Right renal pelvis (tissue), 4 donors: ENCODE measurements around the gene CAPN12. TPM values are rescaled to one million over a fixed set of nuclear protein-coding genes. Genes with fewer than 3 reads are reported as not detected.
"Not testable (repeated sequence)": the region's sequence is repeated elsewhere in the genome, so short reads cannot be mapped to it uniquely, and the experiment has no call there.

Source experiments
- DNase-seq, 4 donors: peaks; one replicate each; pipeline ENCODE4 v3.0.0-alpha.2; 2013; ENCODE audit warnings: low read depth in 4 of 4, low spot score in 3 of 4, missing footprints in 1 of 4
- polyA plus RNA-seq, 4 donors: library from polyadenylated mRNA; unstranded; fragments of 120-200 nt; gene quantifications; one replicate each; pipeline ENCODE4 v1.2.1, GENCODE V29; 2013; ENCODE audit not compliant: insufficient read length in 4 of 4

The CAPN12 gene
- polyA plus RNA-seq, 4 donors: 3.3 to 7.6 (median 6.2) TPM

GRCh38 chr19:38770949-38771275 lies 26.6 kb upstream of the CAPN12 start:
- not testable (repeated sequence) for DNase-seq

GRCh38 chr19:38770228-38770948 lies 26.1 kb upstream of the CAPN12 start:
- not testable (repeated sequence) for DNase-seq

- peak; percentile 54 to 71 (median 62) for DNase-seq
These were observed 25.4 kb upstream of the CAPN12 start for GRCh38 chr19:38769635-38770211.

DNA sequence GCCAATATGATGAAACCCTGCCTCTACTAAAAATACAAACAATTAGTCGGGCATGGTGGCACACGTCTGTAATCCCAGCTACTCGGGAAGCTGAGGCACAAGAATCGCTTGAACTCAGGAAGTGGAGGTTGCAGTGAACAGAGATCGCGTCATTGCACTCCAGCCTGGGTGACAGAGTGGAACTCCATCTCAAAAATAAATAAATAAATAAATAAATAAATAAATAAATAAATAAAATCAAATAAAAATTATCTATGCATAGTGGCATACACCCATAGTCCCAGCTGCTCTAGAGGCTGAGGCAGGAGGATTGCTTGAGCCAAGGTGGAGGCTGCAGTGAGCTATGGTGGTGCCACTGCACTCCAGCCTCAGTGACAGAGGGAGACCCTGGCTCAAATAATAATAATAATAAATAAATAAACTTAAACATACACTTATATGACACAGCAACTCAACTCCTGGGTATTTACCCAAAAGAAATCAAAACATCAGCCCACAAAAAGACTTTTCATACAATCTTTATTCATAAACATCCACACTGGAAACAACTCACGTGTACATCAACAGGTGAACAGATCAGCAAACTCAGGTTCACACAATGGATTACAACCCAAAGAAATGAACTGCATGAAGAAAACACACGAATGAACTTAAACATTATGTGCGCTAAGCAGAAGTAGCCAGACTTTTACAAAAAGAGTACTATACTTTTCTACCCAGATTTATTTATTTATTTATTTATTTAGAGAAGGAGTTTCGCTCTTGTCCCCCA lies 22.2 kb upstream of the CAPN12 start:
- DNase-seq: no peak

GRCh38 chr19:38765214-38765613 lies 20.9 kb upstream of the CAPN12 start:
- DNase-seq: no peak

DNA sequence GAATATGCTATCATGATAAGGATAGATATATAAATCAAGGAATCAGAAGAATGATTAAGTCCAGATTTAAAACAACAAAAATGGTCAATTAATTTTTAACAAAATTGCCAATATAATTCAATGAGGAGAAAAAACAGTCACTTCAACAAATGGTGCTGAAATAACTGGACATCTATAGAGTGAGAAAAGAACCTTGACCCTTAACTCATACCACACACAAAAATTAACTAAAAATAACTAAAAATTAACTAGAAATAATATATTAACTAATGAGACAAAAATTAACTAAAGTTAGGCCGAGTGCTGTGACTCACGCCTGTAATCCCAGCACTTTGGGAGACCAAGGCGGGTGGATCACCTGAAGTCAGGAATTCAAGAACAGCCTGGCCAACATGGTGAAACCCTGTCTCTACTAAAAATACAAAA lies 19.5 kb upstream of the CAPN12 start:
- no peak for DNase-seq

DNA sequence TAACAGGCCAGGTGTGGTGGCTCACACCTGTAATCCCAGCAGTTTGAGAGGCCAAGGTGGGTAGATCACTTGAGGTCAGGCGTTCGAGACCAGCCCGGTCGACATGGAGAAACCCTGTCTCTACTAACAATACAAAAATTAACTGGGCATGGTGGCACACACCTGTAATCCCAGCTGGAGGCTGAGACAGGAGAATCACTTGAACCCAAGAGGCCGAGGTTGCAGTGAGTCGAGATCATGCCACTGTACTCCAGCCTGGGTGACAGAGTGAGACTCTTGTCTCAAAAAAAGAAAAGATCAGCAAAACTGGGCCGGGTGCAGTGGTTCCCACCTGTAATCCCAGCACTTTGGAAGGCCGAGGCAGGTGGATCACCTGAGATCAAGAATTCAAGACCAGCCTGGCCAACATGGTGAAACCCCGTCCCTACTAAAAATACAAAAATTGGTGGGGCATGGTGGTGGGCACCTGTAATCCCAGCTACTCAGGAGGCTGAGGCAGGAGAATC lies 17.7 kb upstream of the CAPN12 start:
- not testable (repeated sequence) for DNase-seq

- DNase-seq: not testable (repeated sequence)
These were observed 16.7 kb upstream of the CAPN12 start for GRCh38 chr19:38760805-38761517.

GRCh38 chr19:38759590-38760003 lies 15.3 kb upstream of the CAPN12 start:
- DNase-seq: no peak

DNA sequence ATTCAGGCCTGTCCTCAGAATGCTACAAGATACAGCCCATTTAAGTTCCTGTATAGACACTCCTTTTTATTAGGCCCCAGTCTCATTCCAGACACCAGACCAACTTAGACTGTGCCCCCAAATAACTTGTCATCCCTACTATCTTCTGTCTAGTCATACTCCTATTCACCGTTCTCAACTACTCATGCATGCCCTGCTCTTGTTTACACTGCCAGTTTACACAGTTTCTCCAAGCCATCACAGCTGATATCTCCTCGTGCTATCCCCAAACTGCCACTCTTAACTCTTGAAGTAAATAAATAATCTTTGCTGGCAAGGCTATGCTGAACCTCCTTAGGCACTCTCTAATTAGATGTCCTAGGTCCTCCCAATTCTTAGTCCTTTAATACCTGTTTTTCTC lies 9.9 kb upstream of the CAPN12 start:
- not testable (repeated sequence) for DNase-seq

- not testable (repeated sequence) for DNase-seq
These were observed 9.5 kb upstream of the CAPN12 start for GRCh38 chr19:38753783-38754182.

DNA sequence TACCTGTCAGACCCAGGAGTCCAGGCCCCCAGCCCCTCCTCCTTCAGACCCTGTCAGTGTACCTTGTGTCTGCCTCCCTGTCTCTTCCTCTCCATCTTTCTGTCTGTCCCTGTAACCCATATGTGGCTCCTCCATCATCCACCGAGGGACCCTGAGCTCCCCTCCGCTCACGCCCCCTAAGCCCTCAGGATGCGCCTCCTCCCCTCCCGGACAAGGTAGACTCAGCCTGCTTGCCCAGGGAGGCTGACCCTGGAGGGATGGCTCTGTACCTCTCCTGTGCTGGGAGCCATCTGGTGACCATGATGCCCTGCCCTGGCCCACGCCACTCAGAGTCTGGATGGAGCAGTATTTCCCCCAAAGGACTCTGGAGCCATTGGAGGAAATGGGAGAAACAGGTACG lies 1.0 kb upstream of the CAPN12 start:
- DNase-seq: no peak

- DNase-seq: no peak
These were observed 600 bp upstream of the CAPN12 start for GRCh38 chr19:38744874-38745273.

GRCh38 chr19:38743394-38744297 lies 628 bp downstream of the CAPN12 start:
- no peak for DNase-seq

DNA sequence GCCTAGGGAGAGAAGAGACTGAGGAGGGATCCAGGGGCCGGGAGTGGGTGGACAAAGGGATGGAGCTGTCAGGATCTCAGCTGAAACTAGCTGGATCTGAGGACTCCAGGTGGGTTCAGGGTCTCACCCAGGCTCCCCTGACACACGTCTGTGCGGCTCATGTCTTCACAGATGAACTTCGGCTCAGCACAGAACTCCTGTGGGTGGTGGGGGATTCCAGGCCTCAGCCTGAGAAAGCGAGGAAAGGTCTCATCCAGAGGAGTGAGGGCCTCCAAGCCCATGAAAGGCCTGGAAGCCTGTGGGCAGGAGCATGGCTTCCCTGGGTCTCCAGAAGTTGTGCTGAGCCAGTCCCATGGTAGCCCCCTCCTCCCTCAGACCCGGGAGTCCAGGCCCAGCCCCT lies 1.4 kb downstream of the CAPN12 start:
- DNase-seq: no peak

GRCh38 chr19:38742296-38742695 lies 2.0 kb downstream of the CAPN12 start:
- DNase-seq: no peak

DNA sequence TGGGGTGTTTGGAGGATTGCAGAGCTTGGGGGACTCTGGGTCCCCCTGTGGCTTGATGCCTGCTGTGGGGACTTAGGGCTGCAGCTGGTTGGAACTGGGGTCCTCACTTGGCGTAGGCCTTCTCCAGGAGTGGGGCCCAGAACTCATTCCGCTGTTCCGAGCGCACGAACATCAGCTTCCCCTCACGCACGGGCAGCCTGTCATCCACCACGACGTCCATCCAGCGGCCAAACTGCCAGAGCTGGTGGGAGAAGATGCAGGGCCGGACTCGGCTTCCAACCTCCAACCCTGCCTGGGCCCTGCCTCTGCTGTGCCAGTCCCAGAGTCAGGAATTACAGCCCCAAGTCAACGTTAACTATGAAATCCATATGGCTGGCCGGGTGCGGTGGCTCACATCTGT lies 2.6 kb downstream of the CAPN12 start:
- no peak for DNase-seq

DNA sequence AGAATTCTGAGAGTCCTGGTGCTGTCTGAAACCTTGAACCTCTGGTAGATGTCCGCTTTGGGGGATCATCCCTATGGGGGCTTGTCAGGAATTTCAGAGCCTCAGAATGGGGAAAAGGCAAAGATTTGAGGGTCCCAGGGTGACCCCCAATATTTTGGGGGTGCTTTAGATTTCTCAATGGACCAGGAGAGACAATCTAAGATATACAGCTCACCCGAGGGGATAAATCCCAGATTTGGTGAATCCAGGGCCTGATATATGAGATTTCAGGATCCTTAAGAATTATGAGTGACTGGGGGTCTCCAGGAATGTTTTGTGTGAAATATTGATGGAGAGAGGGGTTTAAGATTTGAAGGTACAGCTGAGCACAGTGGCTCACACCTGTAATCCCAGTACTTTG lies 3.3 kb downstream of the CAPN12 start:
- no peak for DNase-seq

DNA sequence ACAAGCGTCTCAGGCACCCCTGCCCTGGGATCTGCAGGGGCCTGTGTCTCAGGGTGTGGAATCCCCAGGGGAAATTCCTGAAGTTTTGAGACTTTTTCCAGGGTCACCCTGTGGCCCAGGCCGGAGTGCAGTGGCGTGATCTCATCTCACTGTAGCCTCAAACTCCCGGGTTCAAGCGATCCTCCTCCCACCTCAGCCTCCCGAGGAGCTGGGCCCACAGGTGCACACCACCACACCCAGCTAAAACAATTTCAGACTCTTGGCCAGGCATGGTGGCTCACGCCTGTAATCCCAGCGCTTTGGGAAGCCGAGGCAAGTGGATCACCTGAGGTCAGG lies 4.0 kb downstream of the CAPN12 start:
- no peak for DNase-seq
